ENCODE results near the gene CEBPE. TPM values are rescaled to one million over a fixed set of nuclear protein-coding genes. Genes with fewer than 3 reads are reported as not detected.
A peak's percentile ranks its signal among the peaks of the same experiment; 100 is the strongest.

The CEBPE gene
- total RNA-seq, 1 experiment from 2014 or later: not detected

DNA sequence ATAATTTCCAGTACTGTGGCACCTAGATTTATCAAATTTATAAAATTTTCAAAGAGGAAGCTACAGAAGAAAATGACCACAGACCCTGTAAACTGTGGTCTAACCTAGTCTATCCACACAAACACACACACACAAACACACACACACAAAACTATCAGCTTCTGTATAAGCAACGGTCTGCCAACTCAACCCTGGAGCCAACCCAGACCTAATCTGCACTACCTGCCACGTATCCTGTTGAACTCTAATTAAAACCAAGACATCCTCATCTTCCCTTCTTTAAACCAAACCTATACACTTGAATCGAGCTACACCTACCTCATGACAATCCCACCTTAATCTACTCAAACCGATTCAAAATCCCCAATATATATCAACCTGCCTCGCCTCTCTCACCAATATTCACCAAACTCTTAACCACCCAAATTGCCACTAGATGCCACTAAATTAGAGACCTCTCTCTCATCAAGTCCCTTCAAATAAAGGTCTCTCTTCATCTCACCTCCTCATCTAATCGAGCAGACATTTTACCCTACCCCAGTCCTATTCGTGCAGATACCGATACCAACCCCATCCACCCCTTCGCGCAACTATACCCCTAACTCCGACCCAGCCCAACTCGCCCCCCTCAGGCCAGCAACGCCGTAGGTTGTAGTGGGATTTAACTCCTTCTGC is 24.9 kb downstream of the CEBPE start:
- Mint-ChIP-seq H3K4me3 (ENCODE audit: low read depth, unreplicated experiment) (no peak overlapping the region), H3K36me3 (ENCODE audit: insufficient read depth, unreplicated experiment) (peaks cover 7% of the 10 kb centered on the region), H3K27me3 (ENCODE audit: unreplicated experiment) (no peaks in the 10 kb centered on the region), H3K9me3 (ENCODE audit: low read depth, unreplicated experiment) (no peaks in the 10 kb centered on the region), H3K4me1 (ENCODE audit: low read depth, unreplicated experiment) (peaks cover 9% of the 10 kb centered on the region), H3K27ac (ENCODE audit: unreplicated experiment) (no peak overlapping the region)
- CTCF ChIA-PET: interaction anchor here (0.7 to 3.0 kb wide), 8 partner anchors 14 to 32 kb away, joined by 3 to 25 read pairs (median 9); no protein-coding TSS in a partner anchor
- no TSS peak for BruUV-seq (replicated peaks)
- intact Hi-C loops (cut with micrococcal nuclease; ENCODE audit: unreplicated experiment): no loop called here
- no peak for DNase-seq
- TF ChIP-seq, protein P1, sequence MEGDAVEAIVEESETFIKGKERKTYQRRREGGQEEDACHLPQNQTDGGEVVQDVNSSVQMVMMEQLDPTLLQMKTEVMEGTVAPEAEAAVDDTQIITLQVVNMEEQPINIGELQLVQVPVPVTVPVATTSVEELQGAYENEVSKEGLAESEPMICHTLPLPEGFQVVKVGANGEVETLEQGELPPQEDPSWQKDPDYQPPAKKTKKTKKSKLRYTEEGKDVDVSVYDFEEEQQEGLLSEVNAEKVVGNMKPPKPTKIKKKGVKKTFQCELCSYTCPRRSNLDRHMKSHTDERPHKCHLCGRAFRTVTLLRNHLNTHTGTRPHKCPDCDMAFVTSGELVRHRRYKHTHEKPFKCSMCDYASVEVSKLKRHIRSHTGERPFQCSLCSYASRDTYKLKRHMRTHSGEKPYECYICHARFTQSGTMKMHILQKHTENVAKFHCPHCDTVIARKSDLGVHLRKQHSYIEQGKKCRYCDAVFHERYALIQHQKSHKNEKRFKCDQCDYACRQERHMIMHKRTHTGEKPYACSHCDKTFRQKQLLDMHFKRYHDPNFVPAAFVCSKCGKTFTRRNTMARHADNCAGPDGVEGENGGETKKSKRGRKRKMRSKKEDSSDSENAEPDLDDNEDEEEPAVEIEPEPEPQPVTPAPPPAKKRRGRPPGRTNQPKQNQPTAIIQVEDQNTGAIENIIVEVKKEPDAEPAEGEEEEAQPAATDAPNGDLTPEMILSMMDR (IDR thresholded peaks at IDR 0.05; ENCODE audit: unreplicated experiment): no peak

DNA sequence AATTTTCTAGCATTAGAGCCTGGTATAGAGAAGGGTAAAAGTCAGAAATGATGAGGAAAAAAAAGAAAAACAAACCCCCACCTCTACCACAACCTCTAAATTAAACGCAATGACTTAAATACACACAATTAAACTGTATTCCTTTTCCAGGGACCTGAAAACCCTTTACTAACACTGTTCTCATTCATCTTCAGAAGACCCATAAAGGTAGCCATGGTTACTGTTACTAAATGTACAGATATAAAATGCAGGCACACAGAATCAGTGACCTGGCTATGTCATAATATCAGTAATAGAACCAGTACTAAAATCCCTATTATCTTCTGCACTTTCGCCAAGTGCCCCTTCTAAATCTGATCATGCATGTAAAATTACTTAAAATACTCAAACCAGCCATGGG is 25.5 kb downstream of the CEBPE start:
- CTCF ChIA-PET: interaction anchor here (2.5 to 3.0 kb wide), 2 partner anchors 22 to 32 kb away, joined by 7 to 16 read pairs; no protein-coding TSS in a partner anchor

DNA sequence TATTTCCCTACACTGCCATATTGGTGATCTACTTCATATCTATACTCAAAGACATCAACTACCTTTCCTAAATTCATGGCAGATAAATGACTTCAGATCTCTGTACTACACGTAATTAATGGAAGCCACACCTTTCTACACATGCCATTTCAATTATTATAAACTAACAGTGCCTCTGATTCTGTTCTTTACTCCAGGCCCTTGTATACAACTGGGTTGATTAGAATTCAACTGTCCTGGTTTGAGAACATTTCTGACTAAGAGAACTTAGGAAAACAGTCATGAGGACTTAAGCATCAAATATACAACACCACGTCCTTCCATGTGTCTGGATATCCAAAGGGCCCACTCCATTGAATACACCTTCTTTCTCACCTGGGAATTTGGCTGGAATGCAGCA is 26.0 kb downstream of the CEBPE start:
- Mint-ChIP-seq H3K4me1 (ENCODE audit: low read depth, unreplicated experiment) (peaks cover 10% of the 10 kb centered on the region), H3K27ac (ENCODE audit: unreplicated experiment) (no peak overlapping the region), H3K36me3 (ENCODE audit: insufficient read depth, unreplicated experiment) (peaks cover 6% of the 10 kb centered on the region), H3K9me3 (ENCODE audit: low read depth, unreplicated experiment) (no peaks in the 10 kb centered on the region), H3K4me3 (ENCODE audit: low read depth, unreplicated experiment) (no peak overlapping the region), H3K27me3 (ENCODE audit: unreplicated experiment) (no peaks in the 10 kb centered on the region)
- TF ChIP-seq, protein P1 (IDR thresholded peaks at IDR 0.05; ENCODE audit: unreplicated experiment): no peak
- CTCF ChIA-PET: no interaction called here
- intact Hi-C loops (cut with micrococcal nuclease; ENCODE audit: unreplicated experiment): no loop called here
- BruUV-seq (replicated peaks): TSS peak; percentile 37
- DNase-seq: no peak

More for the DNA sequence above, 25.5 kb downstream of the CEBPE start:
- peaks cover 5% of the 10 kb centered on the region for H3K36me3 Mint-ChIP-seq (ENCODE audit: insufficient read depth, unreplicated experiment)
- BruUV-seq (replicated peaks): no TSS peak
- no peaks in the 10 kb centered on the region for H3K9me3 Mint-ChIP-seq (ENCODE audit: low read depth, unreplicated experiment)
- H3K4me1 Mint-ChIP-seq (ENCODE audit: low read depth, unreplicated experiment): peaks cover 9% of the 10 kb centered on the region
- TF ChIP-seq, protein P1 (IDR thresholded peaks at IDR 0.05; ENCODE audit: unreplicated experiment): no peak
- no peaks in the 10 kb centered on the region for H3K27me3 Mint-ChIP-seq (ENCODE audit: unreplicated experiment)
- intact Hi-C loops (cut with micrococcal nuclease; ENCODE audit: unreplicated experiment): no loop called here
- H3K4me3 Mint-ChIP-seq (ENCODE audit: low read depth, unreplicated experiment): no peak overlapping the region
- H3K27ac Mint-ChIP-seq (ENCODE audit: unreplicated experiment): no peak overlapping the region
- DNase-seq: no peak

DNA sequence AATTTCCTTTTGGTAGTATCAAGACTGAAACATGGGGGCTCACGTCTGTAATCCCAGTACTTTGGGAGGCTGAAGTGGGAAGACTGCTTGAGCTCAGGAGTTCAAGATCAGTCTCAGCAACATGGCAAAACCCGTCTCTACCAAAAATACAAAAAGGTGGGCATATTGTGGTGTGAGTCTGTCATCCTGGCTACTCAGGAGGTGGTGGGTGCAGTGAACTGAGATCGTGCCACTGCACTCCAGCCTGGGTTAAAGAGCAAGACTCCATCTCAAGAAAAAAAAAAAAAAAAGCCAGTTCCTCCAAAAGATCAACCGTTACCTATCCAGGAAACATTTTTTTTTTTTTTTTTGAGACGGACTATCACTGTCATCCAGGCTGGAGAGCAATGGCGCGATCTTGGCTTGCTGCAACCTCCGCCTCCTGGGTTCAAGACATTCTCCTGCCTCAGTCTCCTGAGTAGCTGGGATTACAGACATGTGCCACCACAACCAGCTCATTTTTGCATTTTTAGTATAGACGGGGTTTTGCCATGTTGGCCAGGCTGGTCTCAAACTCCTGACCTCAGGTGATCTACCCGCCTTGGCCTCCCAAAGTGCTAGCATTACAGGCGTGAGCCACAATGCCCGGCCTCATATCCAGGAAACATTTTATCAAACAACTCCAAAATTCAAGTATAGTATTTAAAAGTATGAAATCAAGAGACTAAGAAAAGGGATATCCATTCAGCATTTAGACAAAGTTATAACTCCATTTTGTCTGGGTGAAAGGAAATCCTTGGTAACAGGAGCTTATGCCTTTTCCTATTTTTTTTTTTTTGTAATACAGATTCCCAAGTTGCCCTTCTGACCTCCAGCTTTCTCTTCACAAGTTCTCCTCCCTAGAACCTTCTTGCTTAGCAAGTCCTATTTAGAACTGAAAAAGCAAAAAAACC is 27.5 kb downstream of the CEBPE start:
- Mint-ChIP-seq H3K36me3 (ENCODE audit: insufficient read depth, unreplicated experiment) (peaks cover 13% of the 10 kb centered on the region), H3K27ac (ENCODE audit: unreplicated experiment) (no peak overlapping the region), H3K27me3 (ENCODE audit: unreplicated experiment) (no peaks in the 10 kb centered on the region), H3K9me3 (ENCODE audit: low read depth, unreplicated experiment) (no peaks in the 10 kb centered on the region), H3K4me1 (ENCODE audit: low read depth, unreplicated experiment) (peaks cover 13% of the 10 kb centered on the region), H3K4me3 (ENCODE audit: low read depth, unreplicated experiment) (no peak overlapping the region)
- CTCF ChIA-PET: interaction anchor here (0.7 kb wide), 1 partner anchor 191 kb away, joined by 7 read pairs; no protein-coding TSS in a partner anchor
- TF ChIP-seq, protein P1 (IDR thresholded peaks at IDR 0.05; ENCODE audit: unreplicated experiment): no peak
- BruUV-seq (replicated peaks): no TSS peak
- no peak for DNase-seq
- intact Hi-C loops (cut with micrococcal nuclease; ENCODE audit: unreplicated experiment): no loop called here

Measured in Calu3 (cell line).